Right lobe of liver (tissue), 6 donors: ENCODE measurements around the gene UTP4. TPM values are rescaled to one million over a fixed set of nuclear protein-coding genes. Genes with fewer than 3 reads are reported as not detected.

Experiments
- ATAC-seq, 4 donors: fragments of 200-7000 bp; cut with Tn5 transposase; one replicate each; pipeline ENCODE4 v1.9.1; 2020; ENCODE audit warnings: mild to moderate bottlenecking in 4 of 4, moderate library complexity in 4 of 4
- DNase-seq, 3 donors: peaks; one replicate each; pipeline ENCODE4 v3.0.0-alpha.2; 2020
- H3K27ac ChIP-seq, 3 donors: fragments of 200-600 bp; one replicate each; pipeline ENCODE4 v1.8.0; 2022
- H3K27me3 ChIP-seq, 2 donors: fragments of 200-600 bp; one replicate each; pipeline ENCODE4 v1.8.0; 2022
- H3K36me3 ChIP-seq, 4 donors: fragments of 200-600 bp; sonication (generic) in 1 of 4; one replicate each; pipeline versions ENCODE4 v1.5.1 to v1.8.0; 2017 to 2022; ENCODE audit warnings: control low read depth in 1 of 4
- H3K4me1 ChIP-seq, 4 donors: fragments of 200-600 bp; sonication (generic) in 1 of 4; one replicate each; pipeline versions ENCODE4 v1.5.1 to v1.8.0; 2017 to 2022; ENCODE audit warnings: control low read depth in 1 of 4
- H3K4me3 ChIP-seq, 3 donors: fragments of 200-600 bp; one replicate each; pipeline ENCODE4 v1.8.0; 2022
- H3K9me3 ChIP-seq, 4 donors: fragments of 200-600 bp; sonication (generic) in 1 of 4; one replicate each; pipeline versions ENCODE4 v1.5.1 to v1.8.0; 2017 to 2022; ENCODE audit warnings: control low read depth in 1 of 4
- CTCF ChIP-seq, 4 donors: fragments of 200-600 bp in 3 of 4; fragments of 450-650 bp in 1 of 4; IDR thresholded peaks; one replicate each; pipeline versions ENCODE4 v1.5.1 to v1.8.0; 2016 to 2022; ENCODE audit warnings: antibody characterized with exemption in 4 of 4, mild to moderate bottlenecking in 2 of 4
- POLR2A ChIP-seq: fragments of 450-650 bp; IDR thresholded peaks from one replicate; pipeline ENCODE4 v1.6.1; 2017; ENCODE audit warnings: antibody characterized with exemption, mild to moderate bottlenecking
- WGBS: methylation state at CpG from one replicate; pipeline ENCODE4 v1.1.6; 2018; ENCODE audit warnings: low coverage, low lambda C conversion rate; ENCODE audit not compliant: insufficient coverage; ENCODE audit errors: missing lambda C conversion rate; 5-methylcytosine and 5-hydroxymethylcytosine counted together
- intact Hi-C, 2 donors: fragments of 100-400 bp; cut with DNase I; formaldehyde crosslinking; loops; one replicate each; pipeline versions ENCODE4 v1.11.2 to v1.14.1; 2022
- total RNA-seq, 6 experiments: library from RNA; depleted of rRNA in 2 of 6; stranded (reverse); fragments of >200 nt in 2 of 6; fragmentation: NEBNext Ultra II Directional in 3 of 6; extraction: Animal tissue kit (Norgen Biotek cat#: 25700) in 3 of 6; gene quantifications; one replicate each; pipeline versions ENCODE4 v1.1.0 to v1.2.4, GENCODE V29; 2016 to 2023
- donor health status: DM: no; HTN: yes; CAD: no.
- donor health status: DM: no; HTN: no; CAD: no.
- donor health status: DM: no; HTN: no; CAD: no.
- donor health status: DM: no; HTN: yes; CAD: no.
- donor health status: DM: no; HTN: yes; CAD: no.

The UTP4 gene
- total RNA-seq, 6 experiments from 2014 or later, result 13.9 to 22.2 (median 19.6) TPM

GRCh38 chr16:69165584-69165983 is 33.1 kb downstream of the UTP4 start:
- ATAC-seq, result no peak
- TF ChIP-seq CTCF (IDR thresholded peaks at IDR 0.05), result no peak
- no peak for TF ChIP-seq POLR2A

GRCh38 chr16:69166221-69166833 is 33.9 kb downstream of the UTP4 start:
- Histone ChIP-seq H3K27me3 (no peaks in the 10 kb centered on the region), H3K27ac (no peak overlapping the region), H3K4me1 (no peaks in the 10 kb centered on the region), H3K9me3 (no peaks in the 10 kb centered on the region), H3K36me3 (peaks cover 0 to 64% (median 14%) of the 10 kb centered on the region in 4 donors), H3K4me3 (no peak overlapping the region)
- TF ChIP-seq POLR2A (no peak), CTCF (IDR thresholded peaks at IDR 0.05) (no peak)
- no peak for ATAC-seq
- 70% methylated on average over 3 of the region's 8 CpGs for WGBS
- intact Hi-C loops, result no loop called here
- DNase-seq, result no peak

More at GRCh38 chr16:69165584-69165983, 33.1 kb downstream of the UTP4 start:
- no peaks in the 10 kb centered on the region for H3K9me3 ChIP-seq
- peaks cover 0 to 69% (median 14%) of the 10 kb centered on the region in 4 donors for H3K36me3 ChIP-seq
- DNase-seq, result no peak
- 64% methylated on average over 4 of the region's 6 CpGs for WGBS
- no peak overlapping the region for H3K4me3 ChIP-seq
- intact Hi-C loops, result no loop called here
- no peaks in the 10 kb centered on the region for H3K4me1 ChIP-seq
- no peak overlapping the region for H3K27ac ChIP-seq
- no peaks in the 10 kb centered on the region for H3K27me3 ChIP-seq

GRCh38 chr16:69166946-69167930 is 34.8 kb downstream of the UTP4 start:
- WGBS, result 90% methylated on average over 6 of the region's 7 CpGs
- intact Hi-C loops, result no loop called here
- H3K27me3 ChIP-seq, result no peaks in the 10 kb centered on the region

GRCh38 chr16:69169051-69169450 is 36.6 kb downstream of the UTP4 start:
- peaks cover 0 to 5% (median 0%) of the 10 kb centered on the region in 4 donors for H3K4me1 ChIP-seq
- no peak overlapping the region for H3K27ac ChIP-seq
- DNase-seq, result no peak
- no peaks in the 10 kb centered on the region for H3K9me3 ChIP-seq
- H3K27me3 ChIP-seq, result no peaks in the 10 kb centered on the region
- H3K36me3 ChIP-seq, result peaks cover 0 to 45% (median 12%) of the 10 kb centered on the region in 4 donors
- 100% methylated on average over 3 of the region's 4 CpGs for WGBS
- no peak for TF ChIP-seq CTCF (IDR thresholded peaks at IDR 0.05)
- no peak for TF ChIP-seq POLR2A
- ATAC-seq, result no peak
- H3K4me3 ChIP-seq, result no peak overlapping the region
- intact Hi-C loops, result no loop called here

More at GRCh38 chr16:69166946-69167930, 34.8 kb downstream of the UTP4 start:
- H3K36me3 ChIP-seq, result peaks cover 0 to 57% (median 14%) of the 10 kb centered on the region in 4 donors
- no peak overlapping the region for H3K27ac ChIP-seq
- no peaks in the 10 kb centered on the region for H3K9me3 ChIP-seq
- H3K4me1 ChIP-seq, result no peaks in the 10 kb centered on the region
- ATAC-seq (no peak), DNase-seq (no peak)
- H3K4me3 ChIP-seq, result no peak overlapping the region
- TF ChIP-seq POLR2A, result no peak
- TF ChIP-seq CTCF (IDR thresholded peaks at IDR 0.05), result no peak
